HG03520 (cell line): ENCODE results near the gene SLC9A9.
A peak's percentile ranks its signal among the peaks of the same experiment; 100 is the strongest.

Experiments
- ATAC-seq: cut with Tn5 transposase; IDR thresholded peaks from one replicate; pipeline ENCODE4 v1.9.1; 2021; ENCODE audit warnings: mild to moderate bottlenecking, moderate library complexity; ENCODE audit not compliant: unreplicated experiment

Gene SLC9A9

GRCh38 chr3:143604402-143605185 lies 243.7 kb downstream of the SLC9A9 start:
- peak; percentile 86 for ATAC-seq

DNA sequence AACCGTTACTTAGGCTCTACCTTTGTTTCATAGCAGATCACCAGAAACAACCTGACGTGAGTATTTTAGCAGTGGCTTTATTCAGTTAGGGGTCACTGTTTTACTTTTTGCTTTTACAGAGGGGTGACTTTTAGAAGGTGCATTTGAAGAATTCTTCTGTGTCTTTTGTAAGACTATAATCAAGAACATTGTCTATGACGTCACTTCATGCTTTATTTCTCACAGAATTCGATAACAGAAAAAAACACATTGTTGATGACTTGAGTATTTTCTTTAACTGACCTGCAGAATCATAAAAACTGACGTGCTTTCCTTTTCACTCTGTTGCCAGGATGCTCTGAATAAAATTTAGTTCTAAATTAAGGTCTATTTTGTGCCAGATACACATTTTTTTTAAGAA lies 244.5 kb downstream of the SLC9A9 start:
- no peak for ATAC-seq

DNA sequence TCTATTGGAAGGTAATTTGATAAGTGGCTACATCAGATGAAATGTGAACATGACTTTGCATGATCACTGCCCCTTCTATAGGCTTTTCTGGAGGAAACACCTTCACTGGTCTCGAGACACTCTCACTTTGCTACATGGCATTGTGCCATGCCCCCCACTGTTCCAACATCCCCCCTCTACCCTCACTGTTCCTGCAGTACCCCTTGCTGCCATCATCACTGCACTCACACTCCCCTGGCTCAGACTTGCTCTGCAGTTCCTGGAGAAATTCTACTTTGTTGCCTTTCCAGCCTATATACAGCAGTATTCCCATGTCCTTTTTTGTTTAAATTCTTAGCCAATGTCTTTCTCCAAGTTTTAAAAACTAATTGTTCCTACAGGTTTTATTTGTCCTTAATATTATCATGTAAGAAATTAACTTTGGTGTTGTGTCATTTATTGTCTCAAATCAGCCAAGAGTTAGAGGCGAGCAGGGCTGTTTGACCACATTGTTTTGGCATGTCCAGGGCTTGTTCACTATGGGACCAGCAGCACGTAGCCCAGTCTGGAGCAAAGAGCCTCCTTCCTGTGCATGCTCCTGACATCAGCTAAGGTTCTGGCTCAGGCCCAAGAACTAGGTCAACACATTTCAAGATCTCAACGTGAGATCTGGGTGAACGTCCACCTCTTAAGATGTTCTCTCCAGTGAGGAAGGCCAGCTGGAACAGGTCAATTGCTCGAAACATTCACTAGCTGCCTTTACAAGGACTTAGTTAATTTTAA lies 246.4 kb downstream of the SLC9A9 start:
- ATAC-seq = no peak

DNA sequence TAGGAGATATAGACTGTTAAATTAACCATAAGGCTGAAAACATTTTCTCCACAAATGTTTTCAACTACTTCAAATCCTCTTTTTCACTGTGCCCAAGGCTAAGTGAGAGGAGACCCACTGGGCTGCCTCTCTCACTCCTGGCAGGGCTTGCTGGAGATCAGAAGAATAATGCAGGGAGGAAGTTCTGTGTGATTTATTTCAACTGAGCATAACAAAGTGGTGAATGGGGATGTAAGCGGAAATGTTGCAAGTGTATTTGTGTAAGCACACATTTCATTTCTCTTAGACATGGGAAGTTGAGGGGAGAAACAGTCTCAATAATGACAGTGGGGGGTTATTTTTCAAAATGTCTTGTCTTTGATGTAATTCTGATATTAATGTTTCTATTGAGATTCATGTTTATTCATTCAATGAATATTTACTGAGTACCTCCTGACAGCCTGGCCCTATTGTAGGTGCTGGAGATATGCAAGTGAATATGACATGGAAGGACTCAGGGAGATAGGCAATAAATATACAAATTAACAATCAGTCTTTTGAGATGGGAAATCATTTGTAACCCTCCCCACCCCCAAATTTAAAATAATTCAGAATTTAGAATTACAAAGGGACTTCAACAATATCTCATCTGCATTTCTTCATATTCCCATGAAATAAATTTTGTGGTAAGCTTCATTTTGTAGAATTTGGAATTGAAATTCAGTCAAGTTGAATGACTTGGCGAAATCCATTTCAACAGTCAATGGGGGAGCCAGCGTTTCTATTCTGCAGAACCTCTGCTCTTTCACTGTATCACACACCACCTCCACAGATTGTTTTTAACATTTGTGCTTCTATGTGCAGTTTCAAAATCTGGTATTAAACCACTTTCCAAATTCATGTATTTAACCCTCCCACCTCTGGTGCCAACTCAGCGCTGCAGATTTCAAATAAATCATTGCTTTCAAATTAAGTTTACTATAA lies 247.2 kb downstream of the SLC9A9 start:
- no peak for ATAC-seq

GRCh38 chr3:143597774-143598652 lies 250.3 kb downstream of the SLC9A9 start:
- no peak for ATAC-seq

DNA sequence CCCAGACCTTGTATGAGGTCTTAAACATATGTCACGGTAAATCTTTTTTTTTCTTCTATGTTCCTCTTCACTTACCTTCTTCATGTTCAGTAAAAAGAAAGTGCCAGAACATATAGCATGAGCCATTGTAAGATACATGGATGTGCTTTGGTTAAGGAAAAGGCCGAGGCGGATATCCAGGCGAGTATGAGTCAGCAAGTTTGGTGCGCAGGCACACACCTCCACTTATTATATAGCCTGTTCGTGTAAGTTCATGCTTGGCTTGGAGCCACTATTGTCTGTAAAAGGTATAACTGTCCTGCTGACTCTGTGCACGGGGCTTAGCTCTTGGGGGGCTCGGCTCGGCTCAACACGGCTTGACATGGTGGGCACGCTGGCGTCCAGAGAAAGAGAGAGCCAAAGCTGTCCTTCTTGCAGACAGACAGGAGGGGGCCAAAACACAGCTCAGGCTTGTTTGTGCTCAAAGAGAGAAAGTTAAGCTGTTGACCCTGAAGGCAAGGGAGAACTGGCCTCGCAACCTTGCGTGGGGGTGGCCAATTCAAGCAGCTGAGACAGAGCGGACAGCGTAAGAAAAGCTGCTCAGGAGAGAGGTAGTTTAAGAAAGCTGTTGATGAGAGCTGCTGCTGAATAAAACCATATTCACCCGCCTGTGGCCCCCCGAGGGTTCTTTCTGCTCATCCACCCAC lies 251.2 kb downstream of the SLC9A9 start:
- no peak for ATAC-seq

- peak; percentile 98 for ATAC-seq
Measured at GRCh38 chr3:143595456-143596077, 252.7 kb downstream of the SLC9A9 start.

- no peak for ATAC-seq
Measured at GRCh38 chr3:143594206-143594605, 254.1 kb downstream of the SLC9A9 start.

GRCh38 chr3:143590660-143591059 lies 257.6 kb downstream of the SLC9A9 start:
- no peak for ATAC-seq

GRCh38 chr3:143586576-143586975 lies 261.7 kb downstream of the SLC9A9 start:
- no peak for ATAC-seq

GRCh38 chr3:143585720-143586456 lies 262.4 kb downstream of the SLC9A9 start:
- no peak for ATAC-seq

- no peak for ATAC-seq
Measured at GRCh38 chr3:143584474-143584873, 263.8 kb downstream of the SLC9A9 start.

GRCh38 chr3:143581972-143582722 lies 266.1 kb downstream of the SLC9A9 start:
- no peak for ATAC-seq

- ATAC-seq = no peak
Measured at GRCh38 chr3:143578810-143579435, 269.3 kb downstream of the SLC9A9 start.

GRCh38 chr3:143576568-143577270 lies 271.5 kb downstream of the SLC9A9 start:
- ATAC-seq = no peak

- ATAC-seq = no peak
Measured at GRCh38 chr3:143574933-143575332, 273.3 kb downstream of the SLC9A9 start.
